Muscle of leg (tissue), 11 donors: ENCODE results near the gene TENT4B. TPM values are rescaled to one million over a fixed set of nuclear protein-coding genes. Genes with fewer than 3 reads are reported as not detected.

Source experiments
- DNase-seq: peaks from one replicate; pipeline ENCODE4 v3.0.0; 2013
- H3K27ac ChIP-seq: one replicate; pipeline ENCODE4 v1.5.1; 2013; ENCODE audit warnings: mild to moderate bottlenecking, low read length, control low read depth
- H3K27me3 ChIP-seq: one replicate; pipeline ENCODE4 v1.6.1; 2013; ENCODE audit warnings: low read length; ENCODE audit not compliant: control insufficient read depth, insufficient read depth
- H3K36me3 ChIP-seq: one replicate; pipeline ENCODE4 v1.6.1; 2013; ENCODE audit warnings: low read length; ENCODE audit not compliant: control insufficient read depth, insufficient read depth
- H3K4me1 ChIP-seq: one replicate; pipeline ENCODE4 v1.6.1; 2013; ENCODE audit warnings: low read length; ENCODE audit not compliant: control insufficient read depth, insufficient read depth
- H3K4me3 ChIP-seq: one replicate; pipeline ENCODE4 v1.5.1; 2013; ENCODE audit warnings: low read length, control low read depth
- H3K9me3 ChIP-seq: replicated peaks from 2 replicates; pipeline ENCODE4 v1.6.1; 2013; ENCODE audit warnings: low read depth, low read length; ENCODE audit not compliant: control insufficient read depth
- WGBS: methylation state at CpG from one replicate; pipeline ENCODE4 v1.1.5; 2013; ENCODE audit warnings: missing lambda C conversion rate; ENCODE audit not compliant: insufficient coverage; 5-methylcytosine and 5-hydroxymethylcytosine counted together
- polyA plus RNA-seq, 8 donors: library from polyadenylated mRNA; unstranded; fragments of 120-200 nt; gene quantifications; one replicate each; pipeline versions ENCODE4 v1.2.1 to v1.2.3, GENCODE V29; 2013; ENCODE audit warnings: inconsistent platforms in 1 of 8, low replicate concordance in 1 of 8; ENCODE audit not compliant: insufficient read length in 8 of 8, insufficient read depth in 1 of 8
- total RNA-seq: library from RNA; stranded (reverse); fragments of 120-200 nt; gene quantifications from one replicate; pipeline ENCODE4 v1.2.4, GENCODE V29; 2013

The TENT4B gene
- total and polyA plus RNA-seq, 9 donors, result 5.2 to 7.7 (median 5.9) TPM

- Histone ChIP-seq H3K4me1 (peaks cover 6% of the 10 kb centered on the region), H3K27me3 (no peaks in the 10 kb centered on the region), H3K9me3 (peaks cover 2% of the 10 kb centered on the region), H3K36me3 (no peaks in the 10 kb centered on the region), H3K4me3 (no peak overlapping the region), H3K27ac (no peak overlapping the region)
- DNase-seq, result no peak
- 81% methylated on average over 8 of the region's 12 CpGs for WGBS
Observed at GRCh38 chr16:50275428-50276325, 122.6 kb downstream of the TENT4B start.

GRCh38 chr16:50276326-50276640 is 123.2 kb downstream of the TENT4B start:
- Histone ChIP-seq H3K9me3 (peaks cover 3% of the 10 kb centered on the region), H3K4me3 (no peak overlapping the region), H3K36me3 (no peaks in the 10 kb centered on the region), H3K4me1 (peaks cover 8% of the 10 kb centered on the region), H3K27me3 (no peaks in the 10 kb centered on the region), H3K27ac (no peak overlapping the region)
- WGBS, result no CpG with 5 or more reads among the region's 2 CpGs
- DNase-seq, result no peak

GRCh38 chr16:50276801-50277555 is 123.9 kb downstream of the TENT4B start:
- Histone ChIP-seq H3K4me1 (peaks cover 12% of the 10 kb centered on the region), H3K27ac (no peak overlapping the region), H3K36me3 (no peaks in the 10 kb centered on the region), H3K4me3 (no peak overlapping the region), H3K9me3 (peaks cover 3% of the 10 kb centered on the region), H3K27me3 (no peaks in the 10 kb centered on the region)
- WGBS, result no CpG with 5 or more reads among the region's 4 CpGs
- DNase-seq, result no peak

- Histone ChIP-seq H3K27me3 (no peaks in the 10 kb centered on the region), H3K27ac (no peak overlapping the region), H3K4me1 (peaks cover 20% of the 10 kb centered on the region), H3K36me3 (no peaks in the 10 kb centered on the region), H3K9me3 (peaks cover 3% of the 10 kb centered on the region), H3K4me3 (no peak overlapping the region)
- DNase-seq, result no peak
- 83% methylated on average over 1 of the region's 3 CpGs for whole genome bisulfite sequencing
Observed at GRCh38 chr16:50278251-50278650, 125.1 kb downstream of the TENT4B start.

GRCh38 chr16:50279504-50279865 is 126.4 kb downstream of the TENT4B start:
- Histone ChIP-seq H3K36me3 (no peaks in the 10 kb centered on the region), H3K27ac (no peak overlapping the region), H3K27me3 (no peaks in the 10 kb centered on the region), H3K9me3 (peaks cover 3% of the 10 kb centered on the region), H3K4me3 (no peak overlapping the region), H3K4me1 (peaks cover 26% of the 10 kb centered on the region)
- WGBS, result 42% methylated on average over 2 of the region's 2 CpGs
- DNase-seq, result no peak

GRCh38 chr16:50280932-50281331 is 127.8 kb downstream of the TENT4B start:
- Histone ChIP-seq H3K9me3 (peaks cover 3% of the 10 kb centered on the region), H3K36me3 (no peaks in the 10 kb centered on the region), H3K4me1 (peaks cover 31% of the 10 kb centered on the region), H3K27me3 (no peaks in the 10 kb centered on the region), H3K27ac (no peak overlapping the region), H3K4me3 (no peak overlapping the region)
- DNase-seq, result no peak
- WGBS, result 91% methylated on average over 5 of the region's 5 CpGs

Other genes starting within 250 kb of the TENT4B start
- gene CNEP1R1, start 128.1 kb upstream of the TENT4B start, total RNA-seq, result 18.4 TPM
- 10 to 100 TPM; 15.0 to 22.7 (median 18.8) TPM for gene CNEP1R1, start 128.1 kb upstream of the TENT4B start, polyA plus RNA-seq
- 16.6 TPM for gene HEATR3, start 87.3 kb upstream of the TENT4B start, total RNA-seq
- gene HEATR3, start 87.3 kb upstream of the TENT4B start, polyA plus RNA-seq, result 10 to 100 TPM; 11.2 to 19.0 (median 14.7) TPM
- gene ADCY7, start 113.2 kb downstream of the TENT4B start, total RNA-seq, result 6.7 TPM
- gene ADCY7, start 113.2 kb downstream of the TENT4B start, polyA plus RNA-seq, result 10 to 100 TPM in 1 of 8 donors, 1 to 10 TPM in 7; 6.5 to 11.9 (median 8.1) TPM
- gene BRD7, start 215.7 kb downstream of the TENT4B start, total RNA-seq, result 61.8 TPM
- 10 to 100 TPM; 56.7 to 76.5 (median 70.0) TPM for gene BRD7, start 215.7 kb downstream of the TENT4B start, polyA plus RNA-seq